ENCODE results near the gene G6PC2. TPM values are rescaled to one million over a fixed set of nuclear protein-coding genes. Genes with fewer than 3 reads are reported as not detected.

G6PC2 gene
- total and polyA plus RNA-seq, 2 of the 8 experiments (the other 6 are each of a cell fraction or from before 2014, with no cell fraction given): not detected

GRCh38 chr2:168915441-168916330 lies 14.6 kb downstream of the G6PC2 start (continued):
- TF ChIP-seq BACH1 (IDR thresholded peaks at IDR 0.05; ENCODE audit: low read length) (no peak), CBX5 (IDR thresholded peaks at IDR 0.05; ENCODE audit: low read depth, low read length) (no peak), POLR2A (IDR thresholded peaks at IDR 0.05; ENCODE audit: control extremely low read depth in 1 of 2, low read depth in 2 of 2, low read length in 2 of 2) (no peak), POU5F1 (IDR thresholded peaks at IDR 0.05; ENCODE audit: low read depth, low read length) (no peak), NRF1 (IDR thresholded peaks at IDR 0.05; ENCODE audit: low read depth, low read length) (no peak), JUND (IDR thresholded peaks at IDR 0.05; ENCODE audit: low read length) (no peak), SP4 (IDR thresholded peaks at IDR 0.05; ENCODE audit: low read length) (no peak), BRCA1 (IDR thresholded peaks at IDR 0.05; ENCODE audit: low read depth, low read length) (no peak)
